ENCODE measurements around the gene PGBD5. TPM values are rescaled to one million over a fixed set of nuclear protein-coding genes. Genes with fewer than 3 reads are reported as not detected.

PGBD5 gene
- total RNA-seq, 5 donors from 2014 or later (not counting 1 experiment from before 2014, with no cell fraction given): 0.03 to 0.09 (median 0.09) TPM; not detected in 2

- Histone ChIP-seq H3K27ac (ENCODE audit: low read length) (no peak overlapping the region), H3K27me3 (replicated peaks in 1 of 2; ENCODE audit: control insufficient read depth in 2 of 2, extremely low read depth in 1 of 2, insufficient read depth in 2 of 2, low read length in 1 of 2) (peaks cover 0 to 7% of the 10 kb centered on the region in 2 experiments), H3K4me1 (ENCODE audit: control insufficient read depth in 1 of 2, extremely low read depth in 1 of 2, insufficient read depth in 2 of 2, low read length in 2 of 2) (peaks cover under 1 to 3% of the 10 kb centered on the region in 2 experiments), H3K9me3 (no peaks in the 10 kb centered on the region), H3K36me3 (ENCODE audit: control insufficient read depth in 2 of 2, extremely low read depth in 1 of 2, insufficient read depth in 1 of 2, low read length in 1 of 2) (no peaks in the 10 kb centered on the region), H3K4me3 (ENCODE audit: control insufficient read depth in 1 of 2, extremely low read depth in 1 of 2, low read length in 1 of 2) (no peak overlapping the region)
- DNase-seq (no peak), ATAC-seq (replicated peaks in 1 of 4) (no peak)
- H3K36me3 Mint-ChIP-seq: no peaks in the 10 kb centered on the region
- ChIA-PET CTCF (no interaction called here), POLR2A (no interaction called here)
- H3K27me3 Mint-ChIP-seq: peaks cover 4 to 8% of the 10 kb centered on the region in 2 donors
- no peaks in the 10 kb centered on the region for H3K9me3 Mint-ChIP-seq
- H3K27ac Mint-ChIP-seq: no peak overlapping the region
- H3K4me3 Mint-ChIP-seq: no peak overlapping the region
- 87% methylated on average over 18 of the region's 21 CpGs for WGBS (ENCODE audit: insufficient coverage)
- peaks cover 8 to 11% (median 10%) of the 10 kb centered on the region in 3 donors for H3K4me1 Mint-ChIP-seq
These were observed 139.8 kb downstream of the PGBD5 start for GRCh38 chr1:230286166-230286889.

- 100% methylated on average over 1 of the region's 7 CpGs for WGBS (ENCODE audit: insufficient coverage)
- peaks cover 0 to 3% of the 10 kb centered on the region in 2 donors for H3K27me3 Mint-ChIP-seq
- H3K4me3 Mint-ChIP-seq: no peak overlapping the region
- H3K9me3 Mint-ChIP-seq: no peaks in the 10 kb centered on the region
- Histone ChIP-seq H3K4me3 (ENCODE audit: control insufficient read depth in 1 of 2, extremely low read depth in 1 of 2, low read length in 1 of 2) (no peak overlapping the region), H3K27ac (ENCODE audit: low read length) (no peak overlapping the region), H3K36me3 (ENCODE audit: control insufficient read depth in 2 of 2, extremely low read depth in 1 of 2, insufficient read depth in 1 of 2, low read length in 1 of 2) (peaks cover 0 to 3% of the 10 kb centered on the region in 2 donors), H3K27me3 (replicated peaks in 1 of 2; ENCODE audit: control insufficient read depth in 2 of 2, extremely low read depth in 1 of 2, insufficient read depth in 2 of 2, low read length in 1 of 2) (peaks cover 0 to 7% of the 10 kb centered on the region in 2 experiments), H3K4me1 (ENCODE audit: control insufficient read depth in 1 of 2, extremely low read depth in 1 of 2, insufficient read depth in 2 of 2, low read length in 2 of 2) (peaks cover 2 to 7% of the 10 kb centered on the region in 2 experiments), H3K9me3 (no peaks in the 10 kb centered on the region)
- DNase-seq: no peak
- no peak overlapping the region for H3K27ac Mint-ChIP-seq
- ChIA-PET CTCF (no interaction called here), POLR2A (no interaction called here)
- H3K4me1 Mint-ChIP-seq: peaks cover 10 to 11% (median 11%) of the 10 kb centered on the region in 3 donors
- H3K36me3 Mint-ChIP-seq: peaks cover 2% of the 10 kb centered on the region
- no peak for ATAC-seq (replicated peaks in 1 of 4)
These were observed 140.8 kb downstream of the PGBD5 start for GRCh38 chr1:230285351-230285750.

GRCh38 chr1:230284891-230285290, 141.2 kb downstream of the PGBD5 start:
- DNase-seq (no peak), ATAC-seq (replicated peaks in 1 of 4) (no peak)
- H3K36me3 ChIP-seq (ENCODE audit: control insufficient read depth in 2 of 2, extremely low read depth in 1 of 2, insufficient read depth in 1 of 2, low read length in 1 of 2): peaks cover 0 to 7% of the 10 kb centered on the region in 2 donors
- Mint-ChIP-seq H3K27me3 (peaks cover 0 to 3% of the 10 kb centered on the region in 2 donors), H3K4me3 (no peak overlapping the region), H3K36me3 (peaks cover 3% of the 10 kb centered on the region), H3K9me3 (no peaks in the 10 kb centered on the region), H3K4me1 (peaks cover 10 to 11% (median 11%) of the 10 kb centered on the region in 3 donors), H3K27ac (no peak overlapping the region)
- 64% methylated on average over 2 of the region's 10 CpGs for WGBS (ENCODE audit: insufficient coverage)
- ChIA-PET POLR2A (no interaction called here), CTCF (no interaction called here)
- H3K4me3 ChIP-seq (ENCODE audit: control insufficient read depth in 1 of 2, extremely low read depth in 1 of 2, low read length in 1 of 2): no peak overlapping the region
- H3K27ac ChIP-seq (ENCODE audit: low read length): no peak overlapping the region
- H3K9me3 ChIP-seq: no peaks in the 10 kb centered on the region
- peaks cover 2 to 7% of the 10 kb centered on the region in 2 experiments for H3K4me1 ChIP-seq (ENCODE audit: control insufficient read depth in 1 of 2, extremely low read depth in 1 of 2, insufficient read depth in 2 of 2, low read length in 2 of 2)
- H3K27me3 ChIP-seq (replicated peaks in 1 of 2; ENCODE audit: control insufficient read depth in 2 of 2, extremely low read depth in 1 of 2, insufficient read depth in 2 of 2, low read length in 1 of 2): peaks cover 0 to 7% of the 10 kb centered on the region in 2 experiments

- WGBS (ENCODE audit: insufficient coverage): 94% methylated on average over 9 of the region's 12 CpGs
- no peak overlapping the region for H3K4me3 ChIP-seq (ENCODE audit: control insufficient read depth in 1 of 2, extremely low read depth in 1 of 2, low read length in 1 of 2)
- Mint-ChIP-seq H3K27ac (no peak overlapping the region), H3K4me3 (no peak overlapping the region), H3K36me3 (peaks cover 13% of the 10 kb centered on the region), H3K4me1 (peaks cover 13 to 18% (median 18%) of the 10 kb centered on the region in 3 donors), H3K9me3 (no peaks in the 10 kb centered on the region), H3K27me3 (peaks cover 0 to 3% of the 10 kb centered on the region in 2 donors)
- peaks cover 0 to 14% of the 10 kb centered on the region in 2 donors for H3K36me3 ChIP-seq (ENCODE audit: control insufficient read depth in 2 of 2, extremely low read depth in 1 of 2, insufficient read depth in 1 of 2, low read length in 1 of 2)
- ChIA-PET CTCF (no interaction called here), POLR2A (no interaction called here)
- H3K27me3 ChIP-seq (replicated peaks in 1 of 2; ENCODE audit: control insufficient read depth in 2 of 2, extremely low read depth in 1 of 2, insufficient read depth in 2 of 2, low read length in 1 of 2): peaks cover 0 to 4% of the 10 kb centered on the region in 2 experiments
- DNase-seq (no peak), ATAC-seq (replicated peaks in 1 of 4) (no peak)
- peaks cover 4 to 10% of the 10 kb centered on the region in 2 experiments for H3K4me1 ChIP-seq (ENCODE audit: control insufficient read depth in 1 of 2, extremely low read depth in 1 of 2, insufficient read depth in 2 of 2, low read length in 2 of 2)
- no peak overlapping the region for H3K27ac ChIP-seq (ENCODE audit: low read length)
- no peaks in the 10 kb centered on the region for H3K9me3 ChIP-seq
These were observed 142.5 kb downstream of the PGBD5 start for GRCh38 chr1:230283678-230284077.

GRCh38 chr1:230282157-230282556, 144.0 kb downstream of the PGBD5 start:
- WGBS (ENCODE audit: insufficient coverage): no CpG with 5 or more reads among the region's 3 CpGs
- Mint-ChIP-seq H3K36me3 (peaks cover 24% of the 10 kb centered on the region), H3K4me1 (peaks cover 21 to 29% (median 28%) of the 10 kb centered on the region in 3 donors), H3K4me3 (no peak overlapping the region), H3K27ac (peak overlapping the region in 1 of 2 donors; percentile 77), H3K27me3 (no peaks in the 10 kb centered on the region), H3K9me3 (no peaks in the 10 kb centered on the region)
- H3K36me3 ChIP-seq (ENCODE audit: control insufficient read depth in 2 of 2, extremely low read depth in 1 of 2, insufficient read depth in 1 of 2, low read length in 1 of 2): peaks cover 0 to 16% of the 10 kb centered on the region in 2 donors
- H3K4me1 ChIP-seq (ENCODE audit: control insufficient read depth in 1 of 2, extremely low read depth in 1 of 2, insufficient read depth in 2 of 2, low read length in 2 of 2): peaks cover 10 to 16% of the 10 kb centered on the region in 2 experiments
- ChIA-PET POLR2A (no interaction called here), CTCF (no interaction called here)
- no peak overlapping the region for H3K27ac ChIP-seq (ENCODE audit: low read length)
- H3K4me3 ChIP-seq (ENCODE audit: control insufficient read depth in 1 of 2, extremely low read depth in 1 of 2, low read length in 1 of 2): no peak overlapping the region
- no peaks in the 10 kb centered on the region for H3K9me3 ChIP-seq
- H3K27me3 ChIP-seq (replicated peaks in 1 of 2; ENCODE audit: control insufficient read depth in 2 of 2, extremely low read depth in 1 of 2, insufficient read depth in 2 of 2, low read length in 1 of 2): no peaks in the 10 kb centered on the region
- DNase-seq: no peak
- ATAC-seq (replicated peaks in 1 of 4): peak in 1 of 4 experiments; percentile 32

- ATAC-seq (replicated peaks in 1 of 4) (no peak), DNase-seq (no peak)
- peaks cover 29% of the 10 kb centered on the region for H3K36me3 Mint-ChIP-seq
- Histone ChIP-seq H3K27ac (ENCODE audit: low read length) (no peak overlapping the region), H3K27me3 (replicated peaks in 1 of 2; ENCODE audit: control insufficient read depth in 2 of 2, extremely low read depth in 1 of 2, insufficient read depth in 2 of 2, low read length in 1 of 2) (no peaks in the 10 kb centered on the region), H3K4me1 (ENCODE audit: control insufficient read depth in 1 of 2, extremely low read depth in 1 of 2, insufficient read depth in 2 of 2, low read length in 2 of 2) (peaks cover 12 to 19% of the 10 kb centered on the region in 2 experiments), H3K9me3 (no peaks in the 10 kb centered on the region), H3K36me3 (ENCODE audit: control insufficient read depth in 2 of 2, extremely low read depth in 1 of 2, insufficient read depth in 1 of 2, low read length in 1 of 2) (peaks cover 0 to 19% of the 10 kb centered on the region in 2 donors), H3K4me3 (ENCODE audit: control insufficient read depth in 1 of 2, extremely low read depth in 1 of 2, low read length in 1 of 2) (no peak overlapping the region)
- CTCF ChIA-PET: no interaction called here
- 100% methylated on average over 2 of the region's 17 CpGs for WGBS (ENCODE audit: insufficient coverage)
- no peaks in the 10 kb centered on the region for H3K9me3 Mint-ChIP-seq
- H3K27me3 Mint-ChIP-seq: no peaks in the 10 kb centered on the region
- H3K4me1 Mint-ChIP-seq: peaks cover 22 to 35% (median 34%) of the 10 kb centered on the region in 3 donors
- POLR2A ChIA-PET: interaction anchor here in 1 of 2 donors (0.6 kb wide), 1 partner anchor 12 kb away, joined by 4 read pairs; no protein-coding TSS in a partner anchor
- no peak overlapping the region for H3K4me3 Mint-ChIP-seq
- H3K27ac Mint-ChIP-seq: peak overlapping the region in 1 of 2 donors; percentile 66
These were observed 144.6 kb downstream of the PGBD5 start for GRCh38 chr1:230281556-230281955.

Measured in T-cell (primary cell).